Femur (tissue), 1 donor: ENCODE data around the gene MKI67.

Experiments
- DNase-seq: peaks from one replicate; pipeline ENCODE4 v3.0.0-alpha.2; 2017

Gene MKI67

GRCh38 chr10:128048819-128049210 is 77.4 kb downstream of the MKI67 start:
- no peak for DNase-seq

- DNase-seq: peak; percentile 49
Observed at GRCh38 chr10:128047991-128048818, 78.0 kb downstream of the MKI67 start.

- DNase-seq: peak; percentile 81
Observed at GRCh38 chr10:128047351-128047750, 78.9 kb downstream of the MKI67 start.

- no peak for DNase-seq
Observed at GRCh38 chr10:128046953-128047290, 79.3 kb downstream of the MKI67 start.
